Measurements from ENCODE around the gene WNK2.

The WNK2 gene

DNA sequence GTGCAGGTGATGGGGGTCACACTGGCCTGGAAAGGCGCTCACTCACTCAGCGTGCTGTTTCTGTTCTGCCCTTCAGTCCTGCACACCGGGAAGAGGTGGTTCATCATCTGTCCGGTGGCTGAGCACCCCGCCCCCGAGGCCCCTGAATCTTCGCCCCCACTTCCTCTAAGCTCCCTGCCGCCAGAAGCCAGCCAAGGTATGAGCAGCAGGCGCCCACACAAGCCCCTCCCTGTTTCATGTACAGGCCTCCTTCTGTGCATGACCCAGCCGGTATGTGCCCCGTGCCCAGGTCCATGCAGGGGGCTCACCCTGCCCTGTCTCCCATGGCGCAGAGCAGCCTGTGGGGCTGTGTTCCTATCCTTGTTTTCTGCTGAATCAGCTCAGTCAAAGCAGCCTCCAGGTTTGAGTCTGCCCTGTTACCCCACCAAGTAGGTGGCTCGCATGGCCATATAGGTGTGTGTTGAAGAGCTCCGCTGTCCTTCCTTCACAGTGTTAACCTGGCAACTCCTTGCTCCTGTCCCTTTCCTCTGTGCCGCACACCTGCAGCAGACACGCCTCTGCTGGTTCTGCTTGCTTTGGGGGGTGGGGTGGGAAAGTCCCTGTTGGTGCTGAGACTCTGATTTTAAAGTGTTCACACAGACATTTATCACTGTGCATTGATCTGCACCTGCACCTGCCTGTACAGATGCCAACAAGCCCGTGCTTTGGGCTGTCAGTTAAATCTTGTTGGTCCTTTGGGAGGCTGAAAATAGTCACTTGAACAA lies 84.8 kb downstream of the WNK2 start:
- no peak for DNase-seq

- DNase-seq = no peak
These were observed 87.0 kb downstream of the WNK2 start for GRCh38 chr9:93270976-93271375.

- DNase-seq = no peak
These were observed 93.0 kb downstream of the WNK2 start for GRCh38 chr9:93276973-93277372.

- DNase-seq = no peak
These were observed 94.2 kb downstream of the WNK2 start for GRCh38 chr9:93278144-93278543.

DNA sequence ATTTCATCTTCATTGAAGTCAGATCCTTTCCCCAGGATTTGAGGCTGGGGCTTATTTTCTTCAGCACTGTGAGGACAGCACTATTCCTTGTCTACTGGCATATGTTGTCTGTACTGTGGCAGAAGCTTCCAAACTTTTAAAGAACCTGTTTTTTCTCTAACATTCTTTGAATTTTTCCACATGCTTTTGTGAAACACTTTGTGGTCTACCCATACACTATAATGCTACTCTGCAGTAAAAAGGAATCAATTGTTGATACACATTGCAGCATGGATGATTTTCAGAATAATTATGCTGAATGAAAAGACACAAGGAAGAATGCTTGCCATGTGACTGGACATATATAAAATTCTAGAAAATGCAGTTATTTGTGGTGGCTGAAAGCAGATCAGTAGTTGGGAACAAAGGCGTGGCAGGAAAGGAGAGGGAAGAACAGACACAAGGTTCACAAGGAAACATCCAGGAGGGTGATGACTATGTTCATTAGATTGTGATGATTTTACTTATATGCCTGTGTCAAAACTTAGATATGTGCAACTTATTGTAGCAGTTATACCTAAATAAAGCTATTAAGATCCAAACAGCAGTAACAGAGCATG lies 96.8 kb downstream of the WNK2 start:
- DNase-seq = no peak

GRCh38 chr9:93286252-93287188 lies 102.6 kb downstream of the WNK2 start:
- DNase-seq = no peak

GRCh38 chr9:93287189-93287552 lies 103.2 kb downstream of the WNK2 start:
- DNase-seq = no peak

- DNase-seq = no peak
These were observed 103.7 kb downstream of the WNK2 start for GRCh38 chr9:93287593-93287992.

GRCh38 chr9:93288341-93288740 lies 104.4 kb downstream of the WNK2 start:
- no peak for DNase-seq

- DNase-seq = no peak
These were observed 105.2 kb downstream of the WNK2 start for GRCh38 chr9:93288891-93289883.

- DNase-seq = no peak
These were observed 106.8 kb downstream of the WNK2 start for GRCh38 chr9:93290495-93291434.

DNA sequence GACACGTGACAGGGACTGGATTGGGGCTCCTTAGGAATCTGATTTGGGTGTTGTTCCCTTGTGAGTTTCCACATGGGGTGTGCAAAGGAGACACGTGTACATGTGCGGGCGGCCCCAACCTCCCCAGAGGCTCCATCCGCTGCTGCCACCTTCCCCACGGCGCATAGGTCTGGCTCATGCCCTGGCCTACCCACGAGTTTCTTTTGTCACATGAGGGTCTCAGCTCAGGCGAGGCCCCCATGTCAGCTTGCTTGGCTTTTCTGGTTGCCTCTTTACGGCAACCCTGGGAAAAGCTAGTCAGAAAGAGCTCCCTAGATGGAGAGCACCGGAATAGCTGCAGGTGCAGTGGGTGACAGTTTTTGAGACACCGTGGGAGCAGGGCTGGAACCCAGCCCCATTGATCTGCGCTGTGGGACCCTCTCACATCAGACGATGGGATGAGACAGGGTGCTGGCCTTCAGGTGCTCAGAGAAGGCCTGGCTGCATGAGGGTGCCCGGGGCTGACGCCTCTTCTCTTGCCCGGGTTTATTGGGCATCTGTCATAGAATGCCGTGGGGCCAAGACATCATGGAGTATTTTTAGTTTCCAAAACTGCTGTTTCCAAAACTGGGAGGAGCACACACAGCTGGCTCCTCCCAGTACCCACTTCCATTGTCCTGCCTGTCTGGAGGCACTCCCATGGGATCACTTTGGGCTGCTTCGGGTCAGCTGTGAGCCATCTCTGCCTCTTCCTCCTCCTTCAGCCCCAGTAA lies 107.8 kb downstream of the WNK2 start:
- DNase-seq = no peak

GRCh38 chr9:93292288-93292615 lies 108.3 kb downstream of the WNK2 start:
- no peak for DNase-seq

DNA sequence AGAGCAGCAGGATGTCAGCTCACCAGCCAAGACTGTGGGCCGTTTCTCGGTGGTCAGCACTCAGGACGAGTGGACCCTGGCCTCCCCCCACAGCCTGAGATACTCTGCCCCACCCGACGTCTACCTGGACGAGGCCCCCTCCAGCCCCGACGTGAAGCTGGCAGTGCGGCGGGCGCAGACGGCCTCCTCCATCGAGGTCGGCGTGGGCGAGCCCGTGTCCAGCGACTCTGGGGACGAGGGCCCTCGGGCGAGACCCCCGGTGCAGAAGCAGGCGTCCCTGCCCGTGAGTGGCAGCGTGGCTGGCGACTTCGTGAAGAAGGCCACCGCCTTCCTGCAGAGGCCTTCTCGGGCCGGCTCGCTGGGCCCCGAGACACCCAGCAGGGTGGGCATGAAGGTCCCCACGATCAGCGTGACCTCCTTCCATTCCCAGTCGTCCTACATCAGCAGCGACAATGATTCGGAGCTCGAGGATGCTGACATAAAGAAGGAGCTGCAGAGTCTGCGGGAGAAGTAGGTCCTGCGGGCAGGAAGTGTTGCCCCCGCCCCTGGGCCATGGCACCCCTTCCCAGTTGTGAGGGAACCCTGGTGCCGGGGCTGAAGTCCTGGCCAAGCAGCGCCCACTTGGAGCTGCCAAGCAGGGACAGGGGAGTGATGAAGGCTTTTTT lies 108.9 kb downstream of the WNK2 start:
- no peak for DNase-seq

GRCh38 chr9:93294011-93294410 lies 110.1 kb downstream of the WNK2 start:
- DNase-seq = no peak

DNA sequence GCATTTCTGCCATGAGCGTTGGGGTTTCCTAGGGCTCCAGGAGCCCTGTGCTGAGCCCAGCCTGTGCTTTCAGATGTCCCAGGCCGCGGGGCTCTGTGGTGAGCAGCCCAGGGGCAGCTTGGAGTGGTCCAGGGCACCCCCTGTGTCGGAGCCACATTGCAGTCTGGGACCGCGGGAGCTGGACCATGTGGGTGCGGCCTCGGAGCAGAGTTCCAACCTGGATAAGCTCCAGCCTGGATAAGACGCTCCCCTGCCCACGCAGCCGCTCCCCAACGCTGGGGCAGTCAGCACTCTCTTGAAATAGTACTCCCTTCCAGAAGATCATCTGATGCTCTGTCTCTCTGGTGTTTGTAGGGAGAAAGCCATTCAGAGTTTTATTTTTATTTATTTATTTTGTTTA lies 111.1 kb downstream of the WNK2 start:
- no peak for DNase-seq

- no peak for DNase-seq
These were observed 111.6 kb downstream of the WNK2 start for GRCh38 chr9:93295456-93296076.

DNA sequence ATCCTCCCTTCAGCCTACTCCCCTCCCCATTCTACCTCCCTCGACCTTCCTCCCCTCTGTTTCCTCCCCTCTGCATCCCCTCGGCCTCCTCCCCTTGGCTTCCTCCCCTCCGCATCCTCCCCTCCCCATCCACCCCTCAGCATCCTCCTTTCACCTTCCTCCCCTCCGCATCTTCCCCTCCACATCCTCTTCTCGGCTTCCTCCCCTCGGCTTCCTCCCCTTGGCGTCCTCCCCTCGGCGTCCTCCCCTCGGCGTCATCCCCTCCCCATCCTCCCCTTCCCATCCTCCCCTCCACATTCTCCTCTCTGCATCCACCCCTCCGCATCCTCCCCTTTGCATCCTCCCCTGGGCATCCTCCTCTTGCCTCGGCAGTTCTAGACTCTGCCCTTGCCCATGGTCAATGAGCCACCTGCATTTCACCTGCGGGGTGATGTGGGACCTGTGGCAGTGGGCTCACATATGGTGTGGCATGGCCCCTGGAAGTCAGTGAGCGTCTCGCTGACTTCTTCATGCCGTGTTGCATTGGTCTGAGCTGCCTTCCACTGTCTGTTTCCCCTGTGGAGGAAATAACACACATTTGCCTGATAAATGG lies 113.0 kb downstream of the WNK2 start:
- no peak for DNase-seq
